Kidney (tissue), 14 donors: Measurements from ENCODE around the gene FMNL2. TPM values are rescaled to one million over a fixed set of nuclear protein-coding genes. Genes with fewer than 3 reads are reported as not detected.

Experiments used
- DNase-seq, 5 donors: peaks; one replicate each; pipeline ENCODE4 v3.0.0-alpha.2; 2013 to 2020
- FAIRE-seq: peaks from 2 replicates; lab custom pipeline; 2012; peaks lifted over from hg19 to GRCh38; lab: Jason Lieb, UNC
- H3K27ac ChIP-seq, 2 donors: one replicate each; pipeline ENCODE4 v1.7.0; 2013; ENCODE audit warnings: low read depth in 2 of 2, low read length in 2 of 2, inconsistent platforms in 1 of 2
- H3K27me3 ChIP-seq: one replicate; pipeline ENCODE4 v1.7.1; 2013; ENCODE audit warnings: low read length, inconsistent platforms; ENCODE audit not compliant: control insufficient read depth, insufficient read depth
- H3K36me3 ChIP-seq, 3 donors: one replicate each; pipeline versions ENCODE4 v1.7.0 to v1.7.1; 2013; ENCODE audit warnings: low read length in 3 of 3, control low read depth in 1 of 3, inconsistent platforms in 1 of 3; ENCODE audit not compliant: insufficient read depth in 3 of 3, control insufficient read depth in 2 of 3
- H3K4me1 ChIP-seq, 3 donors: one replicate each; pipeline versions ENCODE4 v1.7.0 to v1.7.1; 2013; ENCODE audit warnings: low read length in 3 of 3, inconsistent platforms in 1 of 3, low read depth in 1 of 3; ENCODE audit not compliant: control insufficient read depth in 2 of 3, insufficient read depth in 2 of 3
- H3K4me3 ChIP-seq, 3 donors: one replicate each; pipeline versions ENCODE4 v1.7.0 to v1.8.1; 2013; ENCODE audit warnings: low read length in 3 of 3, control low read depth in 1 of 3, inconsistent platforms in 1 of 3
- H3K9ac ChIP-seq, 3 donors: one replicate each; pipeline versions ENCODE4 v1.7.0 to v1.7.1; 2013; ENCODE audit warnings: low read length in 3 of 3, control low read depth in 1 of 3, inconsistent platforms in 1 of 3
- H3K9me3 ChIP-seq, 3 donors: one replicate each; pipeline versions ENCODE4 v1.7.0 to v1.7.1; 2013; ENCODE audit warnings: low read length in 3 of 3, control low read depth in 1 of 3, inconsistent platforms in 1 of 3; ENCODE audit not compliant: control insufficient read depth in 2 of 3, insufficient read depth in 1 of 3
- intact Hi-C: fragments of 100-400 bp; cut with DNase I; formaldehyde crosslinking; loops from one replicate; pipeline ENCODE4 v1.11.1; 2022
- polyA plus RNA-seq: library from polyadenylated mRNA; stranded (reverse); fragments of 350-450 nt; fragmentation: Illumina TruSeq; extraction: RNeasy Lipid Tissue Mini Kit (QIAGEN cat#74804); gene quantifications from one replicate; pipeline ENCODE4 v1.2.3, GENCODE V29; 2014; ENCODE audit warnings: low read depth, low replicate concordance; ENCODE audit not compliant: insufficient read depth
- total RNA-seq: library from RNA; stranded (reverse); fragmentation: NEBNext Ultra II Directional; extraction: Animal tissue kit (Norgen Biotek cat#: 25700); gene quantifications from one replicate; pipeline ENCODE4 v1.2.1, GENCODE V29; 2021
- TF ChIP-seq, protein P1 (sequence below): IDR thresholded peaks from 3 replicates; pipeline ENCODE4 v1.5.1; 2012; ENCODE audit warnings: mild to moderate bottlenecking, moderate library complexity, borderline replicate concordance; ENCODE audit not compliant: insufficient read depth; ENCODE audit errors: extremely low read depth
- donor health status: control.
- donor health status: control.
- donor health status: control.
- donor health status: control.
- donor health status: control.
- donor health status: DM: yes; HTN: yes; CAD: no.
- donor health status: Normal renal cell carcinoma (clear cell type).

FMNL2 gene
- total and polyA plus RNA-seq, 2 donors from 2014 or later: 10.7 to 39.1 TPM

DNA sequence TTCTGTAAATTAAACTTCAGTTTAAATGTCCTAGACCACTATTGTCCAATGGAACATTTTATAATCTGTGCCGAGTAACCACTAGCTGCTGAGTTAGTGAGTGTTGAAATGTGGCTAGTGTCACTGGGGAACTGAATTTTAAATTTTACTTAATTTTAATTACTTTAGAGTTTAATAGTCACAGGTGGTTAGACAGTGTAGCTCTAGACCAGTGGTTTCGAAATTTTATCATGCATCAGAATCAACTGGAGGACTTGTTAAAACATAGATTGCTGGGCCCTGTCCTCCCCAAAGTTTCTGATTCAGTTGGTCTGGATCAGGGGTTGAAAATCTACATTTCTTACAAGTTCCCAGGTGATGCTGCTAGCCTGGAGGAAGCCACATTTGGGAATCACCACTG is 110.4 kb downstream of the FMNL2 start:
- H3K27me3 ChIP-seq: no peaks in the 10 kb centered on the region
- DNase-seq (no peak), FAIRE-seq (no peak)
- TF ChIP-seq, protein P1, sequence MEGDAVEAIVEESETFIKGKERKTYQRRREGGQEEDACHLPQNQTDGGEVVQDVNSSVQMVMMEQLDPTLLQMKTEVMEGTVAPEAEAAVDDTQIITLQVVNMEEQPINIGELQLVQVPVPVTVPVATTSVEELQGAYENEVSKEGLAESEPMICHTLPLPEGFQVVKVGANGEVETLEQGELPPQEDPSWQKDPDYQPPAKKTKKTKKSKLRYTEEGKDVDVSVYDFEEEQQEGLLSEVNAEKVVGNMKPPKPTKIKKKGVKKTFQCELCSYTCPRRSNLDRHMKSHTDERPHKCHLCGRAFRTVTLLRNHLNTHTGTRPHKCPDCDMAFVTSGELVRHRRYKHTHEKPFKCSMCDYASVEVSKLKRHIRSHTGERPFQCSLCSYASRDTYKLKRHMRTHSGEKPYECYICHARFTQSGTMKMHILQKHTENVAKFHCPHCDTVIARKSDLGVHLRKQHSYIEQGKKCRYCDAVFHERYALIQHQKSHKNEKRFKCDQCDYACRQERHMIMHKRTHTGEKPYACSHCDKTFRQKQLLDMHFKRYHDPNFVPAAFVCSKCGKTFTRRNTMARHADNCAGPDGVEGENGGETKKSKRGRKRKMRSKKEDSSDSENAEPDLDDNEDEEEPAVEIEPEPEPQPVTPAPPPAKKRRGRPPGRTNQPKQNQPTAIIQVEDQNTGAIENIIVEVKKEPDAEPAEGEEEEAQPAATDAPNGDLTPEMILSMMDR: no peak
- H3K4me1 ChIP-seq: peaks cover 5 to 9% (median 8%) of the 10 kb centered on the region in 3 donors
- no peaks in the 10 kb centered on the region for H3K36me3 ChIP-seq
- H3K27ac ChIP-seq: no peak overlapping the region
- no peaks in the 10 kb centered on the region for H3K9me3 ChIP-seq
- H3K9ac ChIP-seq: no peak overlapping the region
- no peak overlapping the region for H3K4me3 ChIP-seq
- intact Hi-C loops: no loop called here

DNA sequence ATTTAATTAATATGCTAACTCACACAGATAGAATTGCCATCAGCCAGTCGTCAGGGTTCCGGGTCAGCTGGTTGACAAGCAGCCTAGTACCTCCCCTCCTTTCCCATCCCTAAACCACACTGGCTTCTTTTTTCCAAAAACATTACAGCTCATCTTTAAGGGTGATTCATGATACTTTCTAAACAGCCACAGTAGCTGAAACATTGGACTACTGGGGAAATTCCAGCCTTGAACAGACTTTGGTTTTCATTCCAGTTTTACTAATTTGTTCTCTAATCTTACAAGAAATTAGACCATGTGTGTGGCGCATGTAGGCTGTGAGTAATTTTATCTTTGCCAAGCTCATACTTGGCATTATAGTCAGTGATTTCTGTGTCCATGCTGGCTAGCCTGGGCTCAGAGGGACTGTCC is 110.8 kb downstream of the FMNL2 start:
- intact Hi-C loops: no loop called here
- FAIRE-seq (no peak), DNase-seq (peak in 4 of 5 donors; percentile 46 to 76 (median 48))
- Histone ChIP-seq H3K27ac (no peak overlapping the region), H3K27me3 (no peaks in the 10 kb centered on the region), H3K4me3 (no peak overlapping the region), H3K9ac (no peak overlapping the region), H3K36me3 (no peaks in the 10 kb centered on the region), H3K9me3 (no peaks in the 10 kb centered on the region), H3K4me1 (peaks cover 5 to 12% (median 9%) of the 10 kb centered on the region in 3 donors)
- TF ChIP-seq, protein P1: no peak

DNA sequence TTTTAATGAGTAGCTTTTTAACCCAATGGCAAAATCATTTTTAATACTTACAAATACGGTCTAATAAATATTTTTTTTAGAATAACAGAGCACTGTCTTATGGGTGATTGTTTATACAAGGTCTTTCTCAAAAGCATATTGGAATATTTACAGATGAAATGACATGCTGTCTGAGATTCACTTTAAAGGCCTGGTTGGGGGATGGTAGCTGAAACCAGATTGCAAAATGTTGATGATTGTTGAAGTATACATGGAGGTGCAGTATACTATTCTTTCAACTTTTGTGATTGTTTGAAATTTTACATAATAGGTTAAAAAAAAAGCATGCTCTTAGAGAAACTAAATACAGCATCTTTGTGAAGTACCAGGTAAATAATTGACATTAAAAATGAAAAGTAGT is 111.2 kb downstream of the FMNL2 start:
- TF ChIP-seq, protein P1: no peak
- FAIRE-seq (no peak), DNase-seq (no peak)
- Histone ChIP-seq H3K36me3 (no peaks in the 10 kb centered on the region), H3K9me3 (no peaks in the 10 kb centered on the region), H3K4me3 (no peak overlapping the region), H3K4me1 (peaks cover 5 to 12% (median 9%) of the 10 kb centered on the region in 3 donors), H3K9ac (no peak overlapping the region), H3K27me3 (no peaks in the 10 kb centered on the region), H3K27ac (no peak overlapping the region)
- intact Hi-C loops: no loop called here

DNA sequence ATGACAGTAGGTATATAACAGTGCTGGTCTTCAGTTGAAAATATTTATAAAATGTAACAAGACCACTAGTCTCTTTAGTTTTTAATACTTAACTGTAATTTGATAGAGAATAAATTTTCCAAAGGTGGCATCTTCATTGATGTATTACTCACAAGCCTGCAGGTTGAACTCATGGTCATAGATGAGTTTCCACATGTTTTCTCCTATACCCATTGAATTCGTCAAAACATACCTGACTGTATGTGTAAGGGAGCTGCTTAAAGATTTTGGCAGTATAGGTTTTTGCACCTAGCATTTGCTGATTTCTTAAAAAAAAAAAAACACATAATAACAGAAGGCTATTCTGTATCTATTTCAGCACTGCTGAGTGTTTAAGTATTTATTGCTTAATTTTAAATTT is 112.9 kb downstream of the FMNL2 start:
- Histone ChIP-seq H3K4me3 (no peak overlapping the region), H3K36me3 (no peaks in the 10 kb centered on the region), H3K27ac (no peak overlapping the region), H3K9ac (no peak overlapping the region), H3K27me3 (no peaks in the 10 kb centered on the region), H3K9me3 (no peaks in the 10 kb centered on the region), H3K4me1 (peaks cover 7 to 15% (median 12%) of the 10 kb centered on the region in 3 donors)
- TF ChIP-seq, protein P1: no peak
- no peak for DNase-seq
- FAIRE-seq: no peak
- intact Hi-C loops: no loop called here
